BJ (cell line): ENCODE measurements around the gene CEACAM16. TPM values are rescaled to one million over a fixed set of nuclear protein-coding genes. Genes with fewer than 3 reads are reported as not detected.

Experiments
- CTCF ChIA-PET: fragments of 350-600 bp; formaldehyde crosslinking; extraction: SDS; loops from one replicate; lab custom pipeline; 2021; ENCODE audit warnings: antibody characterized with exemption, inconsistent platforms; lab: Yijun Ruan, JAX
- POLR2A ChIA-PET: fragments of 300-600 bp; sonication (Branson Sonifier 250); formaldehyde crosslinking; extraction: SDS; loops from one replicate; lab custom pipeline; 2021; ENCODE audit warnings: antibody characterized with exemption; lab: Charles Lee
- DNase-seq: peaks from one replicate; pipeline ENCODE4 v3.0.0-alpha.2; 2011; ENCODE audit warnings: low read depth
- H3K27me3 ChIP-seq: 2 replicates; pipeline ENCODE4 v1.6.0; 2011; ENCODE audit warnings: low read length; ENCODE audit not compliant: control insufficient read depth, insufficient read depth
- H3K36me3 ChIP-seq: 2 replicates; pipeline ENCODE4 v1.5.1; 2011; ENCODE audit warnings: low read length; ENCODE audit not compliant: control insufficient read depth, insufficient read depth
- H3K4me3 ChIP-seq: 2 replicates; pipeline ENCODE4 v1.5.1; 2011; ENCODE audit warnings: low read depth, mild to moderate bottlenecking, control low read depth, low read length
- polyA plus RNA-seq: library from polyadenylated mRNA; depleted of rRNA; stranded (reverse); fragments of >200 nt; gene quantifications from 2 replicates; pipeline ENCODE4 v1.2.3, GENCODE V29; 2011
- TF ChIP-seq, protein P1 (sequence below): IDR thresholded peaks from 2 replicates; pipeline ENCODE4 v1.5.1; 2011; ENCODE audit warnings: low read depth, mild to moderate bottlenecking, control low read depth, inconsistent platforms, low read length, moderate library complexity; ENCODE audit not compliant: insufficient read depth

The CEACAM16 gene
- polyA plus RNA-seq, 1 experiment = not detected

DNA sequence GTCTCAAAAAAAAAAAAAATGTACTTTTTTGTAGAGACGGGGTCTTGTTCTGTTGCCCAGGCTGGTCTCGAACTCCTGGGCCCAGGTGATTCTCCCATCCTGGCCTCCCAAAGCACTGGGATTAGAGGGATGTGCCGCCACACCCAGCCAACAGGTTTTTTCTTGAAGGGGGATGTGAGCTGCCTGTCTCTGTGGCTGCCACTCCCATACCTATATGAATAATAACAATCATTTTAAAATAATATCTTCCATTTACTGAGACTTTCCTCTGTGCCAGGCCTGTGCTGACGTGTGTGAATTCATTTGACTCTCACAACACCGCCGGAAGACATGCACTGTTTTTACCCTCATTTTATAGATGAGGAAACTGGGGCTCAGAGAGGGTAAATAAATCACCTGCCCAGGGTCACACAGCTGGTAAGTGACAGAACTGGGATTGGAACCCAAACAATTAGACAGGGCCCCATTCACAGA, 42.3 kb downstream of the CEACAM16 start:
- POLR2A ChIA-PET = no interaction called here
- no peak for DNase-seq
- H3K36me3 ChIP-seq = no peaks in the 10 kb centered on the region
- TF ChIP-seq, protein P1, sequence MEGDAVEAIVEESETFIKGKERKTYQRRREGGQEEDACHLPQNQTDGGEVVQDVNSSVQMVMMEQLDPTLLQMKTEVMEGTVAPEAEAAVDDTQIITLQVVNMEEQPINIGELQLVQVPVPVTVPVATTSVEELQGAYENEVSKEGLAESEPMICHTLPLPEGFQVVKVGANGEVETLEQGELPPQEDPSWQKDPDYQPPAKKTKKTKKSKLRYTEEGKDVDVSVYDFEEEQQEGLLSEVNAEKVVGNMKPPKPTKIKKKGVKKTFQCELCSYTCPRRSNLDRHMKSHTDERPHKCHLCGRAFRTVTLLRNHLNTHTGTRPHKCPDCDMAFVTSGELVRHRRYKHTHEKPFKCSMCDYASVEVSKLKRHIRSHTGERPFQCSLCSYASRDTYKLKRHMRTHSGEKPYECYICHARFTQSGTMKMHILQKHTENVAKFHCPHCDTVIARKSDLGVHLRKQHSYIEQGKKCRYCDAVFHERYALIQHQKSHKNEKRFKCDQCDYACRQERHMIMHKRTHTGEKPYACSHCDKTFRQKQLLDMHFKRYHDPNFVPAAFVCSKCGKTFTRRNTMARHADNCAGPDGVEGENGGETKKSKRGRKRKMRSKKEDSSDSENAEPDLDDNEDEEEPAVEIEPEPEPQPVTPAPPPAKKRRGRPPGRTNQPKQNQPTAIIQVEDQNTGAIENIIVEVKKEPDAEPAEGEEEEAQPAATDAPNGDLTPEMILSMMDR = no peak
- no peak overlapping the region for H3K4me3 ChIP-seq
- no peaks in the 10 kb centered on the region for H3K27me3 ChIP-seq
- CTCF ChIA-PET = interaction anchor here (0.6 to 9.6 kb wide), 8 partner anchors 8 to 66 kb away, joined by 3 to 69 read pairs (median 4); no protein-coding TSS in a partner anchor

DNA sequence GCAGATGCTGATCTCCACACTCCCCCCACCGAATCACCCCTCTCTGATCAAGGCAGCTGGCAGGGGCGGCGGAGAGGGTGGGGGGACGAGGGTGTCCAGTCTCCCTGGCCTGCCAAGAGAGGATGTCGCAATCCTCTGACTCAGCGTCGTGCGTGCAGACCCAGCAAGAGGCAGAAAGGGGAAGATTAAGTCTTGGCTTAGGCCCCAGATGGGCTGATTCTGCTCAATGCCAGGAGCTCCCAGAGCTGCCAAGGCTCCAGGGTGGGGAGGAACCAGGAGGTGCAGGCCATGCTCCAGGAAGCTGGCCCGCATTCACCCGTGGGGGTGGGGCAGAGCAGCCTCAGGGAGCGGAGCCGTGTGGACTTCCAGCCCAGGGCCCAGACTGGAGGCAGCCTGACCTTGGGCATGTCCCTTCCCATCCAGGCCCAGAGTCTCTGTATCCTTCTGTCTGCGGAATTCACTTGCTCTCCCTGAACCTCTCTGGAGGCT, 42.9 kb downstream of the CEACAM16 start:
- CTCF ChIA-PET = interaction anchor here (0.7 to 9.6 kb wide), 7 partner anchors 9 to 98 kb away, joined by 3 to 69 read pairs (median 4); partner anchors contain the start of gene PVR
- H3K4me3 ChIP-seq = no peak overlapping the region
- H3K36me3 ChIP-seq = no peaks in the 10 kb centered on the region
- POLR2A ChIA-PET = interaction anchor here (0.6 kb wide), 1 partner anchor 157 kb away, joined by 3 read pairs; no protein-coding TSS in a partner anchor
- TF ChIP-seq, protein P1 = no peak
- no peaks in the 10 kb centered on the region for H3K27me3 ChIP-seq
- DNase-seq = peak; percentile 98

DNA sequence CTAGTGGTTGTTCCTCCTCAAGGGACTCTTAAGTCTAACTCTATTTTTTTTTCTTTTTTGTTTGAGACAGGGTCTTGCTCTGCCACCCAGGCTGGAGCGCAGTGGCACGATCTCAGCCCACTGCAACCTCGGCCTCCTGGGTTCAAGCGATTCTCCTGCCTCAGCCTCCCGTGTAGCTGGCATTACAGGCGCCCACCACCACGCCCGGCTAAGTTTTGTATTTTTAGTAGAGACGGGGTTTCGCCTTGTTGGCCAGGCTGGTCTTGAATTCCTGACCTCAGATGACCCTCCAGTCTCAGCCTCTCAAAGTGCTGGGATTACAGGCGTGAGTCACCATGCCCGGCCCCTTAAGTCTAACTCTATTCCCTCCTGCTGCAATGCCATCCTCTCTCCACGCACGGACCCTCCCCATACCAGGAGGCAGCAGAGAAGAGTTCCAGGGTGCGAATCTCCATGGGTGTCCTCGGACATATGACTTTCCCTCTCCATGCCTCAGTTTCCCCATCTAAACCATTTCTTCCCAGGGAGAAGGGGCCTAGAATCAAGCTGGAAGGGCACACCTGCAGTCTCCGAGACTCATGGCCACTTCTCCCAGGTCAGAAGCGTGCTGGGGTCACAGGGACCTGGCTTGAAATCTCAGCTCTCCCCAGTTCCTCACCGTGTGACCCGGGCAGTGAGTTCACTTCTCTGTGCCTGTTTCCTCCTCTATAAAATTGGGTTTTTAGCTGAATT, 43.5 kb downstream of the CEACAM16 start:
- DNase-seq = no peak
- ChIA-PET CTCF (interaction anchor here (0.7 to 9.6 kb wide), 6 partner anchors 10 to 99 kb away, joined by 3 to 69 read pairs (median 8); partner anchors contain the start of gene PVR), POLR2A (interaction anchor here (0.6 kb wide), 1 partner anchor 158 kb away, joined by 3 read pairs; no protein-coding TSS in a partner anchor)
- Histone ChIP-seq H3K4me3 (no peak overlapping the region), H3K27me3 (no peaks in the 10 kb centered on the region), H3K36me3 (no peaks in the 10 kb centered on the region)
- TF ChIP-seq, protein P1 = no peak

DNA sequence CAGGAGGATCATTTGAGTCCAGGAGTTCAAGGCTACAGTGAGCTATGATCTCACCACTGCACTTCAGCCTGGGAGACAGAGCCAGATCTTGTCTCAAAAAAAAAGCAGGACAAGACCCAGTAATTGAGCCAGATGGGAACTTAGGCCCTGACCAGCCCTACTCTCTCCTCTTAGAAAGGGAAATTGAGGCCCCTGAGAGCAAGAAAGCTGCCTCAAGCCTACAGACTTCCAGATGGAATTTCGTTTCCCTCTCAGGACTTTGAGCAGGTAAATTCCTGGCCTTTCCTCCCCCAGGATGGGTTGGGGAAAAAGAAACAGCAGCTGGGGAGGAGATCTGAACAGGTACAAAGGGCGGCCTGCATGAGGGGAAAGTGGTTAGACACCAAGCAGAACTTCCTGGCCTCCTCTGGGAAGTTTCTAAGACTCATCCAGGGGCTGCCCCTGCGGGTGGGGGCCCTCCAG, 46.0 kb downstream of the CEACAM16 start:
- ChIA-PET CTCF (interaction anchor here (0.8 to 9.6 kb wide), 4 partner anchors 10 to 26 kb away, joined by 4 to 69 read pairs (median 6); no protein-coding TSS in a partner anchor), POLR2A (interaction anchor here (0.6 kb wide), 2 partner anchors 145 to 844 kb away, joined by 4 to 6 read pairs; no protein-coding TSS in a partner anchor)
- Histone ChIP-seq H3K4me3 (no peak overlapping the region), H3K27me3 (no peaks in the 10 kb centered on the region), H3K36me3 (peaks cover 2% of the 10 kb centered on the region; the same call in 1 of the 2 replicates)
- TF ChIP-seq, protein P1 = no peak
- DNase-seq = no peak
